Mesenchymal stem cell (in vitro differentiated cells and primary cell): ENCODE data around the gene CHST1.

Experiments used
- DNase-seq: peaks from one replicate; pipeline ENCODE4 v3.0.0-alpha.2; 2013
- H2AFZ ChIP-seq: one replicate; pipeline ENCODE4 v1.6.1; 2013; ENCODE audit warnings: low read depth, mild to moderate bottlenecking, control low read depth, inconsistent platforms, low read length, moderate library complexity
- H2AK5ac ChIP-seq: 2 replicates; pipeline ENCODE4 v1.6.1; 2013; ENCODE audit warnings: low read length, moderate library complexity, mild to moderate bottlenecking, inconsistent platforms; ENCODE audit not compliant: severe bottlenecking
- H2BK120ac ChIP-seq: one replicate; pipeline ENCODE4 v1.6.1; 2013; ENCODE audit warnings: low read depth, mild to moderate bottlenecking, inconsistent platforms, low read length, moderate library complexity
- H2BK12ac ChIP-seq, 2 experiments: one replicate each; pipeline ENCODE4 v1.6.1; 2013; ENCODE audit warnings: inconsistent platforms in 2 of 2, low read length in 2 of 2, mild to moderate bottlenecking in 2 of 2, moderate library complexity in 2 of 2, control low read depth in 1 of 2
- H2BK15ac ChIP-seq: one replicate; pipeline ENCODE4 v1.6.1; 2013; ENCODE audit warnings: mild to moderate bottlenecking, low read depth, inconsistent platforms; ENCODE audit not compliant: poor library complexity, severe bottlenecking
- H2BK5ac ChIP-seq: 2 replicates; pipeline ENCODE4 v1.6.1; 2013; ENCODE audit warnings: low read depth, mild to moderate bottlenecking, low read length, control low read depth, inconsistent platforms; ENCODE audit not compliant: poor library complexity, severe bottlenecking
- H3K14ac ChIP-seq, 2 experiments: one replicate each; pipeline ENCODE4 v1.6.1; 2013; ENCODE audit warnings: inconsistent platforms in 2 of 2, low read length in 2 of 2, control low read depth in 1 of 2, mild to moderate bottlenecking in 1 of 2, moderate library complexity in 1 of 2
- H3K18ac ChIP-seq, 2 experiments: one replicate each; pipeline ENCODE4 v1.6.1; 2013; ENCODE audit warnings: inconsistent platforms in 2 of 2, low read length in 2 of 2, control low read depth in 1 of 2, low read depth in 1 of 2, mild to moderate bottlenecking in 1 of 2
- H3K23ac ChIP-seq, 2 experiments: one replicate each; pipeline ENCODE4 v1.6.1; 2013; ENCODE audit warnings: inconsistent platforms in 2 of 2, low read length in 2 of 2, mild to moderate bottlenecking in 2 of 2, moderate library complexity in 2 of 2, control low read depth in 1 of 2
- H3K27ac ChIP-seq: 2 replicates; pipeline ENCODE4 v1.5.1; 2013; ENCODE audit warnings: mild to moderate bottlenecking, moderate library complexity, low read length, control low read depth, inconsistent platforms; ENCODE audit not compliant: poor library complexity, severe bottlenecking
- H3K27me3 ChIP-seq, 2 experiments: 2 replicates each; pipeline versions ENCODE4 v1.6.1 to v1.7.0; 2013; ENCODE audit warnings: low read length in 2 of 2, mild to moderate bottlenecking in 2 of 2, moderate library complexity in 2 of 2, control low read depth in 1 of 2, inconsistent platforms in 1 of 2; ENCODE audit not compliant: control insufficient read depth in 1 of 2, insufficient read depth in 1 of 2
- H3K36me3 ChIP-seq, 2 experiments: 2 replicates each; pipeline versions ENCODE4 v1.6.1 to v1.7.0; 2013; ENCODE audit warnings: low read length in 2 of 2, control low read depth in 1 of 2, inconsistent platforms in 1 of 2, low read depth in 1 of 2, mild to moderate bottlenecking in 1 of 2; ENCODE audit not compliant: insufficient read depth in 2 of 2, control insufficient read depth in 1 of 2
- H3K4ac ChIP-seq, 2 experiments: one replicate each; pipeline ENCODE4 v1.6.1; 2013; ENCODE audit warnings: inconsistent platforms in 2 of 2, low read length in 2 of 2, mild to moderate bottlenecking in 2 of 2, moderate library complexity in 2 of 2, control low read depth in 1 of 2, low read depth in 1 of 2
- H3K4me1 ChIP-seq: 2 replicates; pipeline ENCODE4 v1.6.1; 2013; ENCODE audit warnings: low read depth, low read length, control low read depth; ENCODE audit not compliant: control insufficient read depth, insufficient read depth
- H3K4me2 ChIP-seq: 2 replicates; pipeline ENCODE4 v1.6.1; 2013; ENCODE audit warnings: low read length, mild to moderate bottlenecking, inconsistent platforms; ENCODE audit not compliant: poor library complexity, severe bottlenecking
- H3K4me3 ChIP-seq, 2 experiments: 2 replicates each; pipeline versions ENCODE4 v1.5.1 to v1.7.0; 2013; ENCODE audit warnings: low read length in 2 of 2, mild to moderate bottlenecking in 2 of 2, control low read depth in 1 of 2, low read depth in 1 of 2; ENCODE audit not compliant: insufficient read depth in 1 of 2
- H3K79me1 ChIP-seq: replicated peaks from 2 replicates; pipeline ENCODE4 v1.6.1; 2013; ENCODE audit warnings: mild to moderate bottlenecking, control low read depth, low read length, inconsistent platforms; ENCODE audit not compliant: poor library complexity, severe bottlenecking
- H3K9ac ChIP-seq: 2 replicates; pipeline ENCODE4 v1.7.0; 2013; ENCODE audit warnings: mild to moderate bottlenecking, low read length, moderate library complexity
- H3K9me3 ChIP-seq: 2 replicates; pipeline ENCODE4 v1.7.0; 2013; ENCODE audit warnings: mild to moderate bottlenecking, low read length; ENCODE audit not compliant: control insufficient read depth
- H4K8ac ChIP-seq: one replicate; pipeline ENCODE4 v1.6.1; 2013; ENCODE audit warnings: inconsistent platforms, mild to moderate bottlenecking, low read length, moderate library complexity
- H4K91ac ChIP-seq: one replicate; pipeline ENCODE4 v1.6.1; 2013; ENCODE audit warnings: mild to moderate bottlenecking, low read length, inconsistent platforms
- WGBS: methylation state at CpG from one replicate; pipeline ENCODE4 v1.1.7; 2013; ENCODE audit warnings: mixed read lengths; 5-methylcytosine and 5-hydroxymethylcytosine counted together

The CHST1 gene

DNA sequence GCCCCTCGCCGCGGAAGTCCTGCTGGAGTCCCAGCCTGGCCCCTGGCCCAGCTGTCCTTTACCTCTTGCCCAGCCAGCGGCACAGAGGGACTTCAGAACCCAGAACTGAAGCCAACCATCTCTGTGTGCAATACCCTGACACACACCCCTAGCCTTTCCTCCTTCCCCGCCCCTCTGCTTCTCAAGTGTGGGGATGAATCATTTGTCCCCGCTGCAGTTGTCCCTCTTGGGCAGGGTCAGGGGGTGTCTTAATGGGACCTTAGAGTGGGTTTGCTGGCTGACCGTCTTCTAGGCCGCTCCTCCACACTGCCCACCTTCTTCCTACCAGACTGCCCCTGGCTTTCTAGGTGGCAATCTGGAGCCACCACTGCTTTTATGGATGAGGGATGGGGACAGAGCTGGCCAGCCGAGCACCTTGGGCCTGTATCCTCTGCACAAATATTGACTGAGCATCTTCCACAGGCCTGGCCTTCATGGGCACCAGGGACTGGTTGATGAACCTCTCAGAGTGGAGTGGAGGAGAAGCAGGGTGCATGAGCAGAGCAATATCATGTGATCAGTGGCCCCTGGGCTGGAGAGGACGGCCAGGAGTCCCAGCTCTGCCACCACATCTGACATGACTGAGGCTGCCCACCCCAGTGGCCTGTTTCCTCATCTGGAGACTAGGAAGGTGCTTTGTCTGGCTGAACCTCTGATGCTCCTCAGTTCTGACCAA, 668 bp upstream of the CHST1 start:
- Histone ChIP-seq H2BK5ac (no peak overlapping the region), H3K9me3 (no peaks in the 10 kb centered on the region), H3K9ac (no peak overlapping the region), H3K79me1 (peaks cover 6% of the 10 kb centered on the region), H3K4me1 (peaks cover 39% of the 10 kb centered on the region), H2BK12ac (no peak overlapping the region), H3K18ac (peak overlapping the region in 1 of 2 experiments; percentile 29), H4K91ac (no peak overlapping the region), H3K14ac (no peak overlapping the region), H3K4ac (no peak overlapping the region), H2BK15ac (no peak overlapping the region), H3K23ac (peak overlapping the region in 1 of 2 experiments; percentile 87), H3K4me2 (peak overlapping the region; percentile 70), H4K8ac (no peak overlapping the region), H3K4me3 (peak overlapping the region; percentile 37 to 64), H2AFZ (no peak overlapping the region), H2AK5ac (no peak overlapping the region), H3K27ac (no peak overlapping the region), H3K36me3 (no peaks in the 10 kb centered on the region), H2BK120ac (no peak overlapping the region), H3K27me3 (peaks cover 9 to 87% of the 10 kb centered on the region in 2 experiments)
- 31% methylated on average over 7 of the region's 10 CpGs for WGBS
- peak; percentile 35 for DNase-seq

DNA sequence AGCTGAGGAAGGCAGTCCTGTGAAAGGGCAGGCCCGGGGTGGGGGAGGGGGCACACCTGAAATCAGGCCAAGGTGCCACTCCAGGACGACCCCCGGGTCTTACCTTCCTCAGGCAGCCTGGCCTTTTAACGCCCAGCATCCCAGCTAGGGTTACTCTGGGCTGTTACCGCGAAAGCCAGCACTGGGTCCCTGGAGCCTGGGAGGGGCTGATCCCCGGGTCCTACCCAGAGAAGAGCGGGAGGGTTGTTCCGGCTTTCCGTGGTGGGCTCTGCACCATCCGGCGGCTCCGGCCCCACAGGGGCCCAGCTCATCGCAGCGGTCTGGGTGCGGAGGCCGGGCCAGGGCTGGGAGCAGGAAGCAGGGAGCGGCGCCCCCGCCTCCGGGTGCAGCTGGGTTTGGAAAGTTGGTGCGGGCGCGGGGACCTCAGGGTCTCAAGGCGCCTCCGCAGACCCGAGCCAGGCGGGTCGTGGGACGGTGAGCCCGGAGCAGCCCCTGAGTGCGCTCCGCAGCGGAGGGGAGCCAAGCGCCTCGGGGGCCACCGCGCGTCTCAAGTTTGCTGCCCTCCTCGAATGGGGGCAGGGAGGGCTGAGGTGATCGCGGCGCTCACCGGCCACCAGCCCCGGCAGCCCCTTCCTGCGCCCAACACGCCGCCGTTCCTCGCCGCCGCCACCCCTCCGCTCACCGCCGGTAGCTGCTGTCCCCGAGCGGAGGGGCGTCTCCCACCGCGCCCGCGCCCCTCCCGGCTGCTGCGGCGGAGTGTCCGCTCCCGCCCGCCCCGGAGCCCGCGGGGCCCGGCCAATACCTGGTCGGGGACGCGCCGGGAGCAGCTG, 831 bp downstream of the CHST1 start:
- 2% methylated on average over 35 of the region's 76 CpGs for WGBS
- Histone ChIP-seq H4K91ac (peak overlapping the region; percentile 21), H3K4ac (peak overlapping the region in 1 of 2 experiments; percentile 38), H3K27ac (no peak overlapping the region), H2AFZ (peak overlapping the region; percentile 37), H3K18ac (peak overlapping the region; percentile 25 to 52), H2BK5ac (no peak overlapping the region), H3K23ac (peak overlapping the region in 1 of 2 experiments; percentile 74), H2BK12ac (peak overlapping the region in 1 of 2 experiments; percentile 43), H2BK120ac (peak overlapping the region; percentile 22), H3K4me1 (peaks cover 39% of the 10 kb centered on the region), H3K14ac (peak overlapping the region in 1 of 2 experiments; percentile 57), H4K8ac (peak overlapping the region; percentile 31), H2BK15ac (peak overlapping the region; percentile 68), H3K27me3 (peaks cover 9 to 87% of the 10 kb centered on the region in 2 experiments), H3K4me3 (peak overlapping the region; percentile 64 to 73), H3K9ac (peak overlapping the region; percentile 85), H3K9me3 (no peaks in the 10 kb centered on the region), H3K36me3 (no peaks in the 10 kb centered on the region), H3K4me2 (peak overlapping the region; percentile 89), H2AK5ac (no peak overlapping the region), H3K79me1 (peaks cover 8% of the 10 kb centered on the region)
- DNase-seq = no peak

DNA sequence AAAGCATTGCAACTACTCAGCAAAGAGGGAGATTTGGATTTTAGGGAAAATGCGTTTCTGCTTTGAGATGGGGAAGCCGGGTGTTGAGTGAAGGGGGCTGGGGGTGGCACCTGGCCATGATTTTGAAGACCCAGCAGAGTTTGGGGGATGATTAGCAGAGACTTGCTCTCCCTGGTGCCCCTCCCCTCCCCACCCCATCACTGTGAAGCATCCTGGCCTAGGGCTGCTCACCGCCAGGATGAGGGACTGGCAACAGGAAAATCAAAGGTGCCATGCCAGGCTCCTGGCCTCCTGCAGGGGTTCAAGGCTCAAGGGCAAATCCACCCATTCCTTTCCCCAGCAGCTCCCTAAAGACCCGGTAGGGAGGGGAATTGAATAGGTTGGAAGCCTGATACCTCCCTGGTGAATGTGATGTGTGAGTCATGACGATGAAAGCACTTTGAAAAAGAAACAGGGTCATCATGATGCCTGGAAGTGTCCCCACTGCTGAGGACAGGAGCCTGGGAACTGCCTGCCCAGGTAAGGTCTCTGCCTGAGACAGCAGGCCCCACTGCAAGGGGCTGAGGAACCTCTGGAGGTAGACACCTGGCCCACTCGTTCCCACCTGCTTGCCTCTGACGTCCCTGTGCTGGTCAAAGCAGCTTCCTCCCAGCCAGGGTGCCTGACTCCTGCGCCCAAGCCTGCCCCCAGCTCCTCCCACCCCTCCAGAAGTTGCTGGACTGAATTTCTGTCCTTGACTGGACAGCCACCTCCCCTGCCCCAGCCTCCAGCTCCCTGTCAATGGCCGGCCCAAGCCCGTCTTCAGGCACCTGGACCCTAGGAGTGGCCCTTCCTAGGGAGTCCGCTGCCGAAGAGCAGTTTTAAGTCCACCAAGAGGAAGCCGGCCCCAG, 1.7 kb downstream of the CHST1 start:
- Histone ChIP-seq H3K9ac (peak overlapping the region; percentile 85), H2BK12ac (peak overlapping the region; percentile 43 to 75), H3K79me1 (peaks cover 8% of the 10 kb centered on the region), H3K4me3 (peak overlapping the region in 1 of 2 experiments; percentile 73), H3K27ac (no peak overlapping the region), H3K9me3 (no peaks in the 10 kb centered on the region), H3K4ac (peak overlapping the region in 1 of 2 experiments; percentile 26), H3K4me1 (peaks cover 47% of the 10 kb centered on the region), H3K14ac (peak overlapping the region in 1 of 2 experiments; percentile 57), H3K18ac (peak overlapping the region in 1 of 2 experiments; percentile 80), H2BK120ac (peak overlapping the region; percentile 76), H4K8ac (peak overlapping the region; percentile 35), H4K91ac (peak overlapping the region; percentile 21), H2BK15ac (peak overlapping the region; percentile 26), H2BK5ac (no peak overlapping the region), H3K36me3 (no peaks in the 10 kb centered on the region), H3K4me2 (peak overlapping the region; percentile 89), H2AK5ac (peak overlapping the region; percentile 47), H2AFZ (no peak overlapping the region), H3K23ac (peak overlapping the region in 1 of 2 experiments; percentile 60), H3K27me3 (peaks cover 9 to 84% of the 10 kb centered on the region in 2 experiments)
- DNase-seq = peak; percentile 50
- 35% methylated on average over 13 of the region's 13 CpGs for WGBS
